ENCODE data around the gene ABR. TPM values are rescaled to one million over a fixed set of nuclear protein-coding genes. Genes with fewer than 3 reads are reported as not detected.
A peak's percentile ranks its signal among the peaks of the same experiment; 100 is the strongest.

Gene ABR
- total and polyA plus RNA-seq, 8 donors: 59.0 to 187 (median 80.5) TPM

GRCh38 chr17:1174263-1174880, 5.4 kb downstream of the ABR start:
- Histone ChIP-seq H3K9me3 (no peaks in the 10 kb centered on the region), H3K27me3 (peaks cover 0 to 12% of the 10 kb centered on the region in 2 donors), H3K4me3 (no peak overlapping the region), H3K27ac (no peak overlapping the region), H3K4me1 (peaks cover 2 to 53% of the 10 kb centered on the region in 2 donors), H3K36me3 (peaks cover 0 to 3% of the 10 kb centered on the region in 2 donors)
- intact Hi-C loops (cut with DNase I): no loop called here
- DNase-seq (no peak), ATAC-seq (no peak)
- TF ChIP-seq CTCF (IDR thresholded peaks at IDR 0.05): no peak

- H3K27ac ChIP-seq: no peak overlapping the region
- DNase-seq (peak in 1 of 4 donors; percentile 45), ATAC-seq (no peak)
- no peaks in the 10 kb centered on the region for H3K9me3 ChIP-seq
- H3K27me3 ChIP-seq: peaks cover 0 to 5% of the 10 kb centered on the region in 2 donors
- H3K36me3 ChIP-seq: peaks cover 0 to 3% of the 10 kb centered on the region in 2 donors
- H3K4me3 ChIP-seq: no peak overlapping the region
- intact Hi-C loops (cut with DNase I): no loop called here
- no peak for TF ChIP-seq CTCF (IDR thresholded peaks at IDR 0.05)
- peaks cover 2 to 48% of the 10 kb centered on the region in 2 donors for H3K4me1 ChIP-seq
Measured at GRCh38 chr17:1173432-1174262, 6.1 kb downstream of the ABR start.

GRCh38 chr17:1171953-1172352, 7.8 kb downstream of the ABR start:
- ATAC-seq (no peak), DNase-seq (no peak)
- peaks cover 0 to 3% of the 10 kb centered on the region in 2 donors for H3K36me3 ChIP-seq
- peaks cover 0 to 40% of the 10 kb centered on the region in 2 donors for H3K4me1 ChIP-seq
- H3K27ac ChIP-seq: no peak overlapping the region
- intact Hi-C loops (cut with DNase I): no loop called here
- no peaks in the 10 kb centered on the region for H3K9me3 ChIP-seq
- H3K4me3 ChIP-seq: no peak overlapping the region
- no peak for TF ChIP-seq CTCF (IDR thresholded peaks at IDR 0.05)
- no peaks in the 10 kb centered on the region for H3K27me3 ChIP-seq

GRCh38 chr17:1170739-1171138, 9.0 kb downstream of the ABR start:
- no peak overlapping the region for H3K4me3 ChIP-seq

More at GRCh38 chr17:1170739-1171138, 9.0 kb downstream of the ABR start:
- DNase-seq (no peak), ATAC-seq (no peak)
- no peak for TF ChIP-seq CTCF (IDR thresholded peaks at IDR 0.05)
- Histone ChIP-seq H3K27ac (no peak overlapping the region), H3K4me1 (peaks cover 0 to 43% of the 10 kb centered on the region in 2 donors), H3K27me3 (no peaks in the 10 kb centered on the region), H3K9me3 (no peaks in the 10 kb centered on the region), H3K36me3 (peaks cover 0 to 3% of the 10 kb centered on the region in 2 donors)
- intact Hi-C loops (cut with DNase I): no loop called here
